GM23248 (cell line): ENCODE results near the gene SCYGR3. TPM values are rescaled to one million over a fixed set of nuclear protein-coding genes. Genes with fewer than 3 reads are reported as not detected.

ENCODE experiments used
- DNase-seq: peaks from one replicate; pipeline ENCODE4 v3.0.0-alpha.2; 2015
- H2AFZ ChIP-seq: fragments of 200-600 bp; sonication (generic); 2 replicates; pipeline ENCODE4 v1.6.1; 2016; ENCODE audit warnings: antibody characterized with exemption
- H3F3A ChIP-seq: fragments of 200-600 bp; sonication (generic); 2 replicates; pipeline ENCODE4 v1.6.1; 2016; ENCODE audit warnings: mild to moderate bottlenecking, antibody characterized with exemption, mixed run types; ENCODE audit not compliant: insufficient read depth
- H3K27ac ChIP-seq: fragments of 200-600 bp; sonication (generic); 2 replicates; pipeline ENCODE4 v1.5.1; 2016; ENCODE audit warnings: mild to moderate bottlenecking
- H3K27me3 ChIP-seq: fragments of 200-600 bp; sonication (generic); replicated peaks from 2 replicates; pipeline ENCODE4 v1.6.1; 2016; ENCODE audit warnings: mild to moderate bottlenecking; ENCODE audit not compliant: insufficient read depth
- H3K36me3 ChIP-seq: fragments of 200-600 bp; sonication (generic); 2 replicates; pipeline ENCODE4 v1.6.1; 2016; ENCODE audit warnings: low read depth, mild to moderate bottlenecking
- H3K4me1 ChIP-seq: fragments of 200-600 bp; sonication (generic); 2 replicates; pipeline ENCODE4 v1.6.1; 2016; ENCODE audit warnings: mild to moderate bottlenecking; ENCODE audit not compliant: insufficient read depth
- H3K4me2 ChIP-seq: fragments of 200-600 bp; sonication (generic); one replicate; pipeline ENCODE4 v1.6.1; 2016; ENCODE audit warnings: mild to moderate bottlenecking; ENCODE audit not compliant: unreplicated experiment
- H3K4me3 ChIP-seq: fragments of 200-600 bp; sonication (generic); 2 replicates; pipeline ENCODE4 v1.5.1; 2016; ENCODE audit warnings: mild to moderate bottlenecking
- H3K79me2 ChIP-seq: fragments of 200-600 bp; sonication (generic); 2 replicates; pipeline ENCODE4 v1.6.1; 2016; ENCODE audit warnings: mild to moderate bottlenecking; ENCODE audit not compliant: insufficient read depth
- H3K9ac ChIP-seq: fragments of 200-600 bp; sonication (generic); 2 replicates; pipeline ENCODE4 v1.6.1; 2016; ENCODE audit warnings: mild to moderate bottlenecking
- H3K9me2 ChIP-seq: fragments of 200-600 bp; sonication (generic); 2 replicates; pipeline ENCODE4 v1.6.1; 2016; ENCODE audit warnings: mixed run types, mild to moderate bottlenecking, moderate library complexity; ENCODE audit not compliant: insufficient read depth
- H3K9me3 ChIP-seq: fragments of 200-600 bp; sonication (generic); one replicate; pipeline ENCODE4 v1.6.1; 2017; ENCODE audit warnings: low read depth
- H4K20me1 ChIP-seq: fragments of 200-600 bp; sonication (generic); 2 replicates; pipeline ENCODE4 v1.6.0; 2016; ENCODE audit not compliant: insufficient read depth
- EZH2 ChIP-seq: fragments of 200-600 bp; sonication (generic); IDR thresholded peaks from 2 replicates; pipeline ENCODE4 v1.6.1; 2018; ENCODE audit warnings: antibody characterized with exemption, mild to moderate bottlenecking; ENCODE audit not compliant: insufficient read depth, poor library complexity, severe bottlenecking
- EZH2phosphoT487 ChIP-seq: fragments of 200-600 bp; sonication (generic); IDR thresholded peaks from 2 replicates; pipeline ENCODE4 v1.6.1; 2018; ENCODE audit warnings: antibody characterized with exemption, moderate library complexity, mild to moderate bottlenecking, low read depth; ENCODE audit not compliant: insufficient read depth
- WGBS, 2 experiments: methylation state at CpG; one replicate each; pipeline ENCODE4 v1.1.6; 2015 to 2017; ENCODE audit warnings: low lambda C conversion rate in 2 of 2, low coverage in 1 of 2; ENCODE audit errors: missing lambda C conversion rate in 2 of 2; 5-methylcytosine and 5-hydroxymethylcytosine counted together
- in situ Hi-C: fragments of 300-500 bp; cut with MboI; formaldehyde crosslinking; loops from 2 replicates; pipeline ENCODE4 v1.15.0; 2020
- polyA plus RNA-seq: library from polyadenylated mRNA; unstranded; fragments of >200 nt; fragmentation: Nextera tagmentation; extraction: Ambion mirVana; gene quantifications from 2 replicates; pipeline ENCODE4 v1.2.1, GENCODE V29; 2016
- total RNA-seq: library from RNA; depleted of rRNA; stranded (reverse); fragments of >200 nt; shearing (Covaris generic); gene quantifications from 2 replicates; pipeline ENCODE4 v1.2.3, GENCODE V29; 2014; rRNA removed

The SCYGR3 gene
- total and polyA plus RNA-seq, 2 experiments from 2014 or later, result not detected

- Histone ChIP-seq H3K36me3 (no peaks in the 10 kb centered on the region), H3K9ac (no peak overlapping the region), H3K79me2 (no peaks in the 10 kb centered on the region), H2AFZ (no peak overlapping the region), H3K27me3 (no peaks in the 10 kb centered on the region), H3K9me2 (no peaks in the 10 kb centered on the region), H3K27ac (no peak overlapping the region), H3K4me2 (no peak overlapping the region), H3K4me3 (no peak overlapping the region), H3F3A (peaks cover 33% of the 10 kb centered on the region), H4K20me1 (no peaks in the 10 kb centered on the region), H3K4me1 (no peaks in the 10 kb centered on the region), H3K9me3 (no peaks in the 10 kb centered on the region)
- WGBS, 2 experiments, result 5 to 6% methylated on average over 1 of the region's 1 CpG
- in situ Hi-C loops, result no loop called here
- DNase-seq, result no peak
- TF ChIP-seq EZH2phosphoT487 (no peak), EZH2 (no peak)
Observed at GRCh38 chr2:227570615-227571014, 44.0 kb downstream of the SCYGR3 start.

- in situ Hi-C loops, result no loop called here
- Histone ChIP-seq H3K4me2 (no peak overlapping the region), H3K4me1 (no peaks in the 10 kb centered on the region), H3K79me2 (no peaks in the 10 kb centered on the region), H3K9me3 (no peaks in the 10 kb centered on the region), H3F3A (peaks cover 33% of the 10 kb centered on the region), H3K4me3 (no peak overlapping the region), H2AFZ (no peak overlapping the region), H3K27me3 (no peaks in the 10 kb centered on the region), H3K27ac (no peak overlapping the region), H3K36me3 (no peaks in the 10 kb centered on the region), H3K9ac (no peak overlapping the region), H3K9me2 (no peaks in the 10 kb centered on the region), H4K20me1 (no peaks in the 10 kb centered on the region)
- WGBS, 2 experiments, result 69 to 75% methylated on average over 2 of the region's 2 CpGs
- DNase-seq, result no peak
- TF ChIP-seq EZH2 (no peak), EZH2phosphoT487 (no peak)
Observed at GRCh38 chr2:227568852-227569169, 45.8 kb downstream of the SCYGR3 start.

GRCh38 chr2:227566012-227566411 is 48.6 kb downstream of the SCYGR3 start:
- Histone ChIP-seq H3F3A (peaks cover 14% of the 10 kb centered on the region; the same call in 1 of the 2 replicates), H3K27me3 (no peaks in the 10 kb centered on the region), H3K36me3 (peaks cover 9% of the 10 kb centered on the region; the same call in 1 of the 2 replicates), H3K4me3 (no peak overlapping the region), H3K9me2 (no peaks in the 10 kb centered on the region), H2AFZ (no peak overlapping the region), H3K9me3 (no peaks in the 10 kb centered on the region), H3K9ac (no peak overlapping the region), H3K27ac (no peak overlapping the region), H3K4me2 (no peak overlapping the region), H4K20me1 (no peaks in the 10 kb centered on the region), H3K79me2 (no peaks in the 10 kb centered on the region), H3K4me1 (no peaks in the 10 kb centered on the region)
- no peak for DNase-seq
- in situ Hi-C loops, result no loop called here
- TF ChIP-seq EZH2 (no peak), EZH2phosphoT487 (no peak)
- WGBS, 2 experiments, result 73 to 83% methylated on average over 3 of the region's 3 CpGs

- in situ Hi-C loops, result no loop called here
- TF ChIP-seq EZH2 (no peak), EZH2phosphoT487 (no peak)
Observed at GRCh38 chr2:227565080-227565479, 49.6 kb downstream of the SCYGR3 start.

More at GRCh38 chr2:227565080-227565479, 49.6 kb downstream of the SCYGR3 start:
- no peak overlapping the region for H3K9ac ChIP-seq
- H3K9me2 ChIP-seq, result no peaks in the 10 kb centered on the region
- no peaks in the 10 kb centered on the region for H3K9me3 ChIP-seq
- no peaks in the 10 kb centered on the region for H3K4me1 ChIP-seq
- H3K36me3 ChIP-seq, result peaks cover 16% of the 10 kb centered on the region; the same call in 1 of the 2 replicates
- no peak overlapping the region for H3K27ac ChIP-seq
- WGBS, 2 experiments, result 93 to 100% methylated on average over 1 of the region's 1 CpG
- H2AFZ ChIP-seq, result no peak overlapping the region
- no peak for DNase-seq
- no peak overlapping the region for H3K4me2 ChIP-seq
- 0 out of 2 replicates have a peak, but pooled peaks cover 5% of the 10 kb centered on the region for H3F3A ChIP-seq
- H4K20me1 ChIP-seq, result no peaks in the 10 kb centered on the region
- H3K4me3 ChIP-seq, result no peak overlapping the region
- H3K79me2 ChIP-seq, result no peaks in the 10 kb centered on the region
- H3K27me3 ChIP-seq, result no peaks in the 10 kb centered on the region

Other genes with a start within 250 kb of the SCYGR3 start
- 14.2 and 18.7 TPM in 2 replicates for gene TM4SF20, start 235.5 kb downstream of the SCYGR3 start, total RNA-seq
- 16.8 and 18.7 TPM in 2 replicates for gene TM4SF20, start 235.5 kb downstream of the SCYGR3 start, polyA plus RNA-seq
- not detected in 2 replicates for gene SCYGR1, start 226.9 kb downstream of the SCYGR3 start, total RNA-seq
- gene SCYGR1, start 226.9 kb downstream of the SCYGR3 start, polyA plus RNA-seq, result not detected in 2 replicates
- gene AGFG1, start 142.7 kb downstream of the SCYGR3 start, total RNA-seq, result 144 and 150 TPM in 2 replicates
- gene AGFG1, start 142.7 kb downstream of the SCYGR3 start, polyA plus RNA-seq, result 14.0 and 16.5 TPM in 2 replicates
- gene SCYGR2, start 15.9 kb downstream of the SCYGR3 start, total RNA-seq, result not detected in 2 replicates
- not detected in 2 replicates for gene SCYGR2, start 15.9 kb downstream of the SCYGR3 start, polyA plus RNA-seq
- not detected in 2 replicates for gene SCYGR4, start 2.7 kb upstream of the SCYGR3 start, total RNA-seq
- not detected in 2 replicates for gene SCYGR4, start 2.7 kb upstream of the SCYGR3 start, polyA plus RNA-seq
- not detected in 2 replicates for gene SCYGR5, start 52.0 kb upstream of the SCYGR3 start, total RNA-seq
- gene SCYGR5, start 52.0 kb upstream of the SCYGR3 start, polyA plus RNA-seq, result not detected in 2 replicates
- gene SLC19A3, start 103.2 kb upstream of the SCYGR3 start, total RNA-seq, result 0.65 and 0.89 TPM in 2 replicates
- gene SLC19A3, start 103.2 kb upstream of the SCYGR3 start, polyA plus RNA-seq, result 0.10 and 0.71 TPM in 2 replicates
- not detected in 2 replicates for gene SCYGR6, start 109.9 kb upstream of the SCYGR3 start, total RNA-seq
- not detected in 2 replicates for gene SCYGR6, start 109.9 kb upstream of the SCYGR3 start, polyA plus RNA-seq
- gene SCYGR7, start 113.5 kb upstream of the SCYGR3 start, total RNA-seq, result not detected in 2 replicates
- gene SCYGR7, start 113.5 kb upstream of the SCYGR3 start, polyA plus RNA-seq, result not detected in 2 replicates
- gene SCYGR8, start 131.1 kb upstream of the SCYGR3 start, total RNA-seq, result not detected in 2 replicates
- gene SCYGR8, start 131.1 kb upstream of the SCYGR3 start, polyA plus RNA-seq, result not detected in 2 replicates
- not detected in 2 replicates for gene CCL20, start 199.0 kb upstream of the SCYGR3 start, total RNA-seq
- gene CCL20, start 199.0 kb upstream of the SCYGR3 start, polyA plus RNA-seq, result not detected in 2 replicates